GM15510 (cell line): ENCODE results near the gene INTS6.

Source experiments
- POLR2A ChIP-seq: IDR thresholded peaks from 3 replicates; pipeline ENCODE4 v1.6.1; 2011; ENCODE audit warnings: borderline replicate concordance; ENCODE audit not compliant: insufficient read length; ENCODE audit errors: extremely low read depth

INTS6 gene

GRCh38 chr13:51324714-51325420 is 128.0 kb downstream of the INTS6 start:
- TF ChIP-seq POLR2A: no peak

GRCh38 chr13:51323824-51324511 is 128.9 kb downstream of the INTS6 start:
- no peak for TF ChIP-seq POLR2A

- TF ChIP-seq POLR2A: no peak
Measured at GRCh38 chr13:51322826-51323225, 130.0 kb downstream of the INTS6 start.

GRCh38 chr13:51321836-51322235 is 131.0 kb downstream of the INTS6 start:
- TF ChIP-seq POLR2A: no peak

- no peak for TF ChIP-seq POLR2A
Measured at GRCh38 chr13:51318876-51319275, 134.0 kb downstream of the INTS6 start.

GRCh38 chr13:51318015-51318414 is 134.8 kb downstream of the INTS6 start:
- TF ChIP-seq POLR2A: no peak

GRCh38 chr13:51317262-51317661 is 135.6 kb downstream of the INTS6 start:
- no peak for TF ChIP-seq POLR2A

- no peak for TF ChIP-seq POLR2A
Measured at GRCh38 chr13:51313619-51314018, 139.2 kb downstream of the INTS6 start.

GRCh38 chr13:51311957-51312520 is 140.8 kb downstream of the INTS6 start:
- no peak for TF ChIP-seq POLR2A
